ENCODE measurements around the gene SERPINA12.

DNA sequence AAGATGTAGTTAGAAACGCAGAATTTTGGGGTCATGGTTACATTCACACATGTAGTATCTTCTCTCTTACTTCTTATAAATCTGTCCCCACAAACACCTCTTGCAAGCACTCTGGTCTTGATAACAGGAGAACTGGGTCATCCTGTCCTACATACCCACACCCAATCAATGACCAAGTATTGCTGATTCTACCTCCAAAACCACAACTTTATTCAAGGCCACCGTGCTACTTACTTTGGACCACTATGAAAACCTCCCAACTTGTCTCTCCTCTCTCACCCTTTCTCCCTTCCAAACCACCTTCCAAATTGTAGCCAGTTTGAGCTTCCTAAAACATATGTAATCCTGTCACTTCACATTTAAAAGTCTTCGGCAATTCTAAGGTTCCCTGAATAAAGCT lies 62.1 kb downstream of the SERPINA12 start:
- TF ChIP-seq POLR2A (IDR thresholded peaks at IDR 0.05; ENCODE audit: low read depth, low read length) (no peak), POLR2AphosphoS5 (IDR thresholded peaks at IDR 0.05; ENCODE audit: low read depth, low read length) (no peak), TAF1 (IDR thresholded peaks at IDR 0.05; ENCODE audit: low read depth, low read length) (no peak), PAX5 (IDR thresholded peaks at IDR 0.05; ENCODE audit: insufficient read depth, low read length, severe bottlenecking) (no peak), SPI1 (IDR thresholded peaks at IDR 0.05; ENCODE audit: low read depth, low read length) (no peak), POU2F2 (IDR thresholded peaks at IDR 0.05; ENCODE audit: low read depth, low read length) (no peak)

All from GM12891 (cell line).